Prostate gland (tissue), 2 donors: ENCODE data around the gene TSPAN18.

ENCODE experiments used
- CTCF ChIP-seq, 4 experiments: fragments of 200-600 bp in 2 of 4; fragments of 450-650 bp in 2 of 4; sonication (generic) in 2 of 4; IDR thresholded peaks; 1 replicate in 3 of 4; 2 replicates in 1 of 4; pipeline ENCODE4 v1.5.1; 2016 to 2019; ENCODE audit warnings: antibody characterized with exemption in 4 of 4, mild to moderate bottlenecking in 2 of 4, moderate library complexity in 2 of 4
- POLR2AphosphoS5 ChIP-seq: sonication (generic); formaldehyde crosslinking; IDR thresholded peaks from one replicate; pipeline ENCODE4 v1.6.1; 2017; ENCODE audit warnings: antibody characterized with exemption

DNA sequence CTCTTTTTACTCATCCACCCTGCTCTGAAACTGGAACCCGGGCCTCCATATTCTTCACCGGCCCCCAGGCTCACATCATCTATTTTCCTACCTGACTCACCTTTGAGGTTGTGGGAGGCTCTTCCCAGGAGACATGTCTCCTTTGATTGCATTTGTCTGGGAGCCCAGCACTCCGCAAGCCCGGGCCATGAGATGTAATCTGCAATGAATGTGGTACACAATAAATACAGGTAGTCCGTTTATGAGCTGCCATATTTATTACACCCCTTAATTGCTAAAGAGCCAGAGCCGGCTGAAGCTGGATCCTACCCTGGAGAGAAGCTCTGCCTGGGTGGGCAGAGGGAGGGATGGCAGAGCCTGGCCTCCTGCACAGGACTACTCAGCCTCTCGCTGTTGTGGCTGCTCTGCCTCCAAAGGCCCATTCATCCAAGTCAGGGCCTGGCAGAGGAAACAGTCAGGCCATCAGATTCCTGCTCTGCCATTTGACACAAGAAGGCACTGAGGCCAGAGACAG is 174.4 kb downstream of the TSPAN18 start:
- no peak for TF ChIP-seq CTCF (IDR thresholded peaks at IDR 0.05)
- no peak for TF ChIP-seq POLR2AphosphoS5
